ENCODE measurements around the gene C4orf36.

Gene C4orf36

GRCh38 chr4:86853209-86853608 lies 39.0 kb downstream of the C4orf36 start:
- no peak for DNase-seq

GRCh38 chr4:86848732-86849619 lies 43.2 kb downstream of the C4orf36 start, which contains the start of gene SLC10A6:
SLC10A6 (minus strand) TSS chr4:86849384; CDS start chr4:86849115, 269 bp downstream.
- no peak for DNase-seq

GRCh38 chr4:86848136-86848535 lies 44.1 kb downstream of the C4orf36 start:
- no peak for DNase-seq

- DNase-seq = no peak
Observed at GRCh38 chr4:86847571-86847970, 44.7 kb downstream of the C4orf36 start.

GRCh38 chr4:86846921-86847320 lies 45.3 kb downstream of the C4orf36 start:
- DNase-seq = no peak

- DNase-seq = no peak
Observed at GRCh38 chr4:86845593-86845992, 46.6 kb downstream of the C4orf36 start.

GRCh38 chr4:86841309-86841708 lies 50.9 kb downstream of the C4orf36 start:
- peak; percentile 11 for DNase-seq

- DNase-seq = no peak
Observed at GRCh38 chr4:86840858-86841257, 51.4 kb downstream of the C4orf36 start.

GRCh38 chr4:86837691-86838503 lies 54.3 kb downstream of the C4orf36 start:
- no peak for DNase-seq

GRCh38 chr4:86835677-86836076 lies 56.5 kb downstream of the C4orf36 start:
- DNase-seq = no peak

- DNase-seq = peak; percentile 83
Observed at GRCh38 chr4:86834901-86835300, 57.3 kb downstream of the C4orf36 start.

- DNase-seq = no peak
Observed at GRCh38 chr4:86833615-86834014, 58.6 kb downstream of the C4orf36 start.

- peak; percentile 88 for DNase-seq
Observed at GRCh38 chr4:86831262-86832130, 60.7 kb downstream of the C4orf36 start.

Data from HCEC 1CT (cell line).